OCI-LY7 (cell line): Measurements from ENCODE around the gene TRMT44. TPM values are rescaled to one million over a fixed set of nuclear protein-coding genes. Genes with fewer than 3 reads are reported as not detected.

ENCODE experiments used
- BruUV-seq: library from RNA; stranded (reverse); fragments of 400-500 nt; replicated peaks from 2 replicates; lab custom pipeline; 2021; lab: Mats Ljungman, UMichigan
- CTCF ChIA-PET: fragments of 300-600 bp; sonication (Branson Sonifier 250); formaldehyde crosslinking; loops from one replicate; lab custom pipeline; 2022; ENCODE audit warnings: antibody characterized with exemption; ENCODE audit not compliant: unreplicated experiment; lab: Charles Lee
- POLR2A ChIA-PET: fragments of 300-600 bp; sonication (Branson Sonifier 250); formaldehyde crosslinking; loops from one replicate; lab custom pipeline; 2022; ENCODE audit warnings: antibody characterized with exemption; lab: Charles Lee
- DNase-seq: peaks from one replicate; pipeline ENCODE4 v3.0.0-alpha.2; 2015; ENCODE audit warnings: low spot score
- H2AFZ ChIP-seq: fragments of 200-600 bp; sonication (generic), shearing (Covaris generic); 2 replicates; pipeline ENCODE4 v1.6.1; 2014; ENCODE audit warnings: mild to moderate bottlenecking, antibody characterized with exemption, low read length, moderate library complexity
- H3K27ac ChIP-seq: fragments of 200-600 bp; sonication (generic); 2 replicates; pipeline ENCODE4 v1.5.1; 2014; ENCODE audit warnings: mixed run types, low read depth, mild to moderate bottlenecking, moderate library complexity, low read length, inconsistent platforms; ENCODE audit not compliant: poor library complexity, severe bottlenecking
- H3K36me3 ChIP-seq: fragments of 200-600 bp; sonication (generic); 2 replicates; pipeline ENCODE4 v1.6.1; 2014; ENCODE audit warnings: mild to moderate bottlenecking, antibody characterized with exemption, low read length, moderate library complexity, mixed read lengths; ENCODE audit not compliant: insufficient read depth
- H3K4me1 ChIP-seq: fragments of 200-600 bp; sonication (generic); 2 replicates; pipeline ENCODE4 v1.5.1; 2014; ENCODE audit warnings: mild to moderate bottlenecking, low read length; ENCODE audit not compliant: insufficient read depth, poor library complexity, severe bottlenecking
- H3K4me2 ChIP-seq: fragments of 200-600 bp; sonication (generic); 2 replicates; pipeline ENCODE4 v1.6.1; 2014; ENCODE audit warnings: mild to moderate bottlenecking, low read length
- H3K4me3 ChIP-seq: fragments of 200-600 bp; sonication (generic); 2 replicates; pipeline ENCODE4 v1.5.1; 2014; ENCODE audit warnings: mild to moderate bottlenecking, low read depth, low read length; ENCODE audit not compliant: poor library complexity, severe bottlenecking
- H3K79me2 ChIP-seq: fragments of 200-600 bp; sonication (generic); 2 replicates; pipeline ENCODE4 v1.6.1; 2016; ENCODE audit warnings: low read depth, mild to moderate bottlenecking, low read length, moderate library complexity, mixed read lengths; ENCODE audit not compliant: insufficient read depth
- H3K9me2 ChIP-seq: fragments of 200-600 bp; sonication (generic); 2 replicates; pipeline ENCODE4 v1.6.1; 2016; ENCODE audit warnings: mild to moderate bottlenecking, low read length, mixed read lengths; ENCODE audit not compliant: insufficient read depth
- H3K9me3 ChIP-seq: fragments of 200-600 bp; sonication (generic); 2 replicates; pipeline ENCODE4 v1.6.1; 2014; ENCODE audit warnings: mild to moderate bottlenecking, mixed run types, low read length, mixed read lengths
- H4K20me1 ChIP-seq: fragments of 200-600 bp; sonication (generic); 2 replicates; pipeline ENCODE4 v1.6.1; 2014; ENCODE audit warnings: mild to moderate bottlenecking, antibody characterized with exemption, low read length, moderate library complexity, mixed read lengths; ENCODE audit not compliant: insufficient read depth
- CTCF ChIP-seq: fragments of 200-600 bp; sonication (generic); conservative IDR thresholded peaks from 2 replicates; pipeline ENCODE4 v1.5.1; 2014; ENCODE audit warnings: mild to moderate bottlenecking, antibody characterized with exemption, low read length, moderate library complexity, mixed read lengths
- EZH2phosphoT487 ChIP-seq: fragments of 200-600 bp; sonication (generic); IDR thresholded peaks from 2 replicates; pipeline ENCODE4 v1.6.1; 2018; ENCODE audit warnings: low read depth, borderline replicate concordance, mild to moderate bottlenecking, mixed run types, antibody characterized with exemption, low read length, moderate library complexity, mixed read lengths
- intact Hi-C: fragments of 100-400 bp; cut with micrococcal nuclease; formaldehyde crosslinking; loops from one replicate; pipeline ENCODE4 v1.10.0; 2022; ENCODE audit not compliant: unreplicated experiment
- total RNA-seq, 2 experiments: library from RNA; depleted of rRNA in 1 of 2; stranded (reverse); fragments of >200 nt in 1 of 2; shearing (Covaris generic) in 1 of 2; gene quantifications; 2 replicates each; pipeline ENCODE4 v1.2.3, GENCODE V29; 2014 to 2022

Gene TRMT44
- total RNA-seq, 2 experiments from 2014 or later = 23.0 to 28.3 TPM

- Histone ChIP-seq H3K4me2 (no peak overlapping the region), H3K27ac (no peak overlapping the region), H3K9me2 (no peaks in the 10 kb centered on the region), H3K79me2 (no peaks in the 10 kb centered on the region), H3K4me1 (no peaks in the 10 kb centered on the region), H2AFZ (no peak overlapping the region), H4K20me1 (no peaks in the 10 kb centered on the region), H3K4me3 (no peak overlapping the region), H3K9me3 (no peaks in the 10 kb centered on the region), H3K36me3 (peaks cover 34% of the 10 kb centered on the region; the same call in 1 of the 2 replicates)
- ChIA-PET CTCF (no interaction called here), POLR2A (interaction anchor here (0.6 kb wide), 1 partner anchor 671 kb away, joined by 3 read pairs; no protein-coding TSS in a partner anchor)
- intact Hi-C loops = no loop called here
- TF ChIP-seq EZH2phosphoT487 (no peak), CTCF (no peak)
- BruUV-seq = no TSS peak
- DNase-seq = no peak
Observed at GRCh38 chr4:8471211-8471875, 30.8 kb downstream of the TRMT44 start.

- TF ChIP-seq CTCF = no peak
- no peak for TF ChIP-seq EZH2phosphoT487
- H3K9me2 ChIP-seq = no peaks in the 10 kb centered on the region
- H3K36me3 ChIP-seq = peaks cover 27% of the 10 kb centered on the region; the same call in 1 of the 2 replicates
- H3K9me3 ChIP-seq = no peaks in the 10 kb centered on the region
- BruUV-seq = no TSS peak
- CTCF ChIA-PET = no interaction called here
- no peak for DNase-seq
- no peaks in the 10 kb centered on the region for H4K20me1 ChIP-seq
- no peak overlapping the region for H2AFZ ChIP-seq
- intact Hi-C loops = no loop called here
- POLR2A ChIA-PET = no interaction called here
- H3K27ac ChIP-seq = no peak overlapping the region
- no peaks in the 10 kb centered on the region for H3K4me1 ChIP-seq
- no peak overlapping the region for H3K4me2 ChIP-seq
- no peaks in the 10 kb centered on the region for H3K79me2 ChIP-seq
- no peak overlapping the region for H3K4me3 ChIP-seq
Observed at GRCh38 chr4:8472158-8472688, 31.6 kb downstream of the TRMT44 start.

- no peak for DNase-seq
- POLR2A ChIA-PET = no interaction called here
Observed at GRCh38 chr4:8472689-8473197, 32.2 kb downstream of the TRMT44 start.

More at GRCh38 chr4:8472689-8473197, 32.2 kb downstream of the TRMT44 start:
- no TSS peak for BruUV-seq
- intact Hi-C loops = no loop called here
- Histone ChIP-seq H3K27ac (no peak overlapping the region), H2AFZ (no peak overlapping the region), H3K4me2 (no peak overlapping the region), H3K4me1 (no peaks in the 10 kb centered on the region), H3K79me2 (no peaks in the 10 kb centered on the region), H3K4me3 (no peak overlapping the region), H4K20me1 (no peaks in the 10 kb centered on the region), H3K9me2 (no peaks in the 10 kb centered on the region), H3K36me3 (peaks cover 24% of the 10 kb centered on the region; the same call in 1 of the 2 replicates), H3K9me3 (no peaks in the 10 kb centered on the region)
- no peak for TF ChIP-seq EZH2phosphoT487
- TF ChIP-seq CTCF = no peak
- CTCF ChIA-PET = no interaction called here
